Measurements from ENCODE around the gene SIRT7.

Gene SIRT7

GRCh38 chr17:81863833-81864768, 53.9 kb downstream of the SIRT7 start:
- no peak for DNase-seq (ENCODE audit: low read depth)

- DNase-seq (ENCODE audit: low read depth), result peak; percentile 47
These were observed 54.8 kb downstream of the SIRT7 start for GRCh38 chr17:81863123-81863675.
